ENCODE measurements around the gene DCST1. TPM values are rescaled to one million over a fixed set of nuclear protein-coding genes. Genes with fewer than 3 reads are reported as not detected.
A peak's percentile ranks its signal among the peaks of the same experiment; 100 is the strongest.

DCST1 gene
- total and polyA plus RNA-seq, 2 of the 8 experiments (the other 6 are each of a cell fraction or from before 2014, with no cell fraction given), result not detected

DNA sequence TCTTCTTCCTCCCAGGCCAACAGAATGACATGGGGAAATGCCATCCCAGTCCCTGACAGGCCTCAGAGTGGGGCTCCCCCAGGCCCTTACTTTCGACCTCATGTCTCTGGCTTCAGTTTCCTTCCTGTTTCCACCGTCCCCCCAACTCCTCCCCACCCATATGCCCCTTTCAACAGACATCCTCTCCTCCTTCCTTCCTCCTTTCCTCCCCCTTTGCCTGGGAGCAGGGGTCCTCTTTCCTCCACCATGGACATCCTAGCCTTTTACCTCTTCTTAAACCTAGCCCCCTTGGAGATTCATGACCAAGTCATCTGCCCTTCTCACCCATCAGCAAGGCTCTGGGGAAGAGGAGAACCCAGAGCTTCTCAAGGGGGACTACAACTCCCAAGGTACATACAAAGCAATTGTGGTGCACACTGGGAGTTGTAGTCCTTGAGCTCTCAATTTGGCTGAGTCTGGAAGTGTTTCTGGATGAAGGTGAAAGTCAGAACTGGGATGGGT, 27.0 kb upstream of the DCST1 start:
- Histone ChIP-seq H2AK5ac (ENCODE audit: low read depth, low read length) (no peak overlapping the region), H3K23me2 (ENCODE audit: low read depth, low read length) (peaks cover 5% of the 10 kb centered on the region; the same call in 1 of the 2 replicates), H4K91ac (replicated peaks; ENCODE audit: insufficient read length, low read length) (no peak overlapping the region), H3K9ac (replicated peaks in 1 of 4; ENCODE audit: extremely low read depth in 1 of 4, low read depth in 3 of 4, low read length in 3 of 4) (no peak overlapping the region), H2BK120ac (replicated peaks; ENCODE audit: low read depth, low read length) (no peak overlapping the region), H4K8ac (ENCODE audit: extremely low read depth, insufficient read depth, low read length) (no peak overlapping the region), H3K4me1 (replicated peaks in 1 of 4; ENCODE audit: control insufficient read depth in 3 of 4, insufficient read depth in 4 of 4, low read length in 3 of 4) (peaks cover 6 to 52% (median 30%) of the 10 kb centered on the region in 4 experiments), H3K79me2 (ENCODE audit: control insufficient read depth in 1 of 2, insufficient read depth in 2 of 2, low read length in 2 of 2) (peaks cover 0 to 59% of the 10 kb centered on the region in 2 experiments; a peak in 3 of 4 replicates), H4K20me1 (replicated peaks in 1 of 2; ENCODE audit: control insufficient read depth in 1 of 2, insufficient read depth in 2 of 2, low read length in 2 of 2) (peaks cover 0 to 17% of the 10 kb centered on the region in 2 experiments), H3K18ac (ENCODE audit: extremely low read depth, low read length) (no peak overlapping the region), H3K14ac (ENCODE audit: insufficient read length) (no peak overlapping the region), H3K4me3 (ENCODE audit: extremely low read depth in 1 of 4, insufficient read depth in 2 of 4, low read depth in 3 of 4, low read length in 4 of 4) (no peak overlapping the region), H2AFZ (ENCODE audit: low read length) (no peak overlapping the region), H2BK20ac (ENCODE audit: low read length) (no peak overlapping the region), H3K79me1 (ENCODE audit: low read depth, low read length) (peaks cover 17% of the 10 kb centered on the region), H2BK12ac (ENCODE audit: low read depth, low read length) (no peak overlapping the region), H3K27ac (ENCODE audit: low read depth, low read length) (no peak overlapping the region), H3K36me3 (ENCODE audit: control insufficient read depth in 2 of 4, insufficient read depth in 4 of 4, low read length in 3 of 4) (peaks cover 0 to 2% (median 0%) of the 10 kb centered on the region in 4 experiments; a peak in 2 of 8 replicates), H3K4me2 (ENCODE audit: insufficient read depth in 1 of 2, low read depth in 2 of 2, low read length in 2 of 2) (no peak overlapping the region), H3K56ac (replicated peaks; ENCODE audit: insufficient read length, low read depth, low read length) (no peak overlapping the region), H3K23ac (ENCODE audit: insufficient read length) (no peak overlapping the region), H2BK15ac (ENCODE audit: low read length) (peak overlapping the region; percentile 72; the same call in 1 of the 2 replicates), H3K9me3 (ENCODE audit: insufficient read depth in 2 of 2, low read depth in 1 of 2, low read length in 1 of 2) (no peaks in the 10 kb centered on the region), H3K27me3 (replicated peaks in 1 of 4; ENCODE audit: control insufficient read depth in 3 of 4, extremely low read depth in 1 of 4, insufficient read depth in 3 of 4, low read length in 3 of 4) (no peaks in the 10 kb centered on the region), H3K4ac (replicated peaks; ENCODE audit: insufficient read length, low read depth, low read length) (no peak overlapping the region), H2BK5ac (ENCODE audit: low read depth, low read length) (no peak overlapping the region), H4K5ac (ENCODE audit: insufficient read length, low read depth, low read length) (no peak overlapping the region)
- 90% methylated on average over 2 of the region's 2 CpGs; no CpG with 5 or more reads in 1 of the 2 experiments for WGBS, 2 experiments (ENCODE audit: extremely low coverage in 1 of 2, insufficient coverage in 1 of 2, insufficient read length in 1 of 2, insufficient replicate concordance in 2 of 2, low coverage in 1 of 2, low lambda C conversion rate in 2 of 2, missing lambda C conversion rate in 1 of 2)
- ChIA-PET POLR2A (ENCODE audit: partially characterized antibody) (interaction anchor here (0.6 to 9.3 kb wide), 7 partner anchors 9 to 1039 kb away, joined by 3 to 128 read pairs (median 3); partner anchors contain the start of genes ADAM15 and CREB3L4), CTCF (ENCODE audit: partially characterized antibody) (interaction anchor here (0.5 to 18.6 kb wide), 10 partner anchors 9 to 130 kb away, joined by 3 to 354 read pairs (median 6); partner anchors contain the start of genes ADAM15, LENEP, PBXIP1 and ZBTB7B)
- TF ChIP-seq SIX5 (IDR thresholded peaks at IDR 0.05; ENCODE audit: low read depth, low read length) (peak; percentile 93), CEBPB (IDR thresholded peaks at IDR 0.05; ENCODE audit: low read depth, low read length) (no peak)
- no peak for FAIRE-seq
- DNase-seq (ENCODE audit: low read depth in 1 of 2, low spot score in 2 of 2), result no peak
